ENCODE results near the gene TMTC2. TPM values are rescaled to one million over a fixed set of nuclear protein-coding genes. Genes with fewer than 3 reads are reported as not detected.

The TMTC2 gene
- total RNA-seq, 1 donor from 2014 or later = 25.5 TPM

DNA sequence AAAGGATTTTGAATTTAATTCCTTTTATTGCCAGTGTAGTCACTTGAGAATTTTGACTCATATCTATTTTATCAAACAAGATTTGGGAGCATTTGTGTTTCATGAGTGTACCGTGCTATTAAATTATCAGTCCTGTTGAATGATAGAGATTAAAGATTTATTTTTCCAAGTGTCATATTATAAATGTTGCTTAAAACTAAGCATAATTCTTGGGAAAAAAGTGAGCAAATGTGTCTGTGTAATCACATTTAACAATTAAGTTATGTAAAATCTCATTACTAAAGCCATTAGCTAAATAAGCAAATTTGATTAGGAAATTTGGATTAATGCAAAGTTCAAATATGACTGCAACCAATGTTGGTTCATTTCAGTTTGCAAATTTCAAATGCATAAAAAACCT is 266.7 kb downstream of the TMTC2 start:
- Histone ChIP-seq H3K4me1 (no peaks in the 10 kb centered on the region), H3K4me2 (no peak overlapping the region), H3K4me3 (no peak overlapping the region), H3K36me3 (no peaks in the 10 kb centered on the region), H3F3A (ENCODE audit: low read depth) (no peaks in the 10 kb centered on the region), H2AFZ (replicated peaks) (no peak overlapping the region), H3K27me3 (no peaks in the 10 kb centered on the region), H3K27ac (no peak overlapping the region), H3K9me3 (ENCODE audit: low read depth) (no peaks in the 10 kb centered on the region), H3K79me2 (ENCODE audit: low read depth) (no peaks in the 10 kb centered on the region), H4K20me1 (ENCODE audit: low read depth) (no peaks in the 10 kb centered on the region), H3K9ac (no peak overlapping the region)
- H3K9me3 Mint-ChIP-seq = no peaks in the 10 kb centered on the region
- TF ChIP-seq EZH2 (IDR thresholded peaks at IDR 0.05) = no peak
- TF ChIP-seq, protein P1, sequence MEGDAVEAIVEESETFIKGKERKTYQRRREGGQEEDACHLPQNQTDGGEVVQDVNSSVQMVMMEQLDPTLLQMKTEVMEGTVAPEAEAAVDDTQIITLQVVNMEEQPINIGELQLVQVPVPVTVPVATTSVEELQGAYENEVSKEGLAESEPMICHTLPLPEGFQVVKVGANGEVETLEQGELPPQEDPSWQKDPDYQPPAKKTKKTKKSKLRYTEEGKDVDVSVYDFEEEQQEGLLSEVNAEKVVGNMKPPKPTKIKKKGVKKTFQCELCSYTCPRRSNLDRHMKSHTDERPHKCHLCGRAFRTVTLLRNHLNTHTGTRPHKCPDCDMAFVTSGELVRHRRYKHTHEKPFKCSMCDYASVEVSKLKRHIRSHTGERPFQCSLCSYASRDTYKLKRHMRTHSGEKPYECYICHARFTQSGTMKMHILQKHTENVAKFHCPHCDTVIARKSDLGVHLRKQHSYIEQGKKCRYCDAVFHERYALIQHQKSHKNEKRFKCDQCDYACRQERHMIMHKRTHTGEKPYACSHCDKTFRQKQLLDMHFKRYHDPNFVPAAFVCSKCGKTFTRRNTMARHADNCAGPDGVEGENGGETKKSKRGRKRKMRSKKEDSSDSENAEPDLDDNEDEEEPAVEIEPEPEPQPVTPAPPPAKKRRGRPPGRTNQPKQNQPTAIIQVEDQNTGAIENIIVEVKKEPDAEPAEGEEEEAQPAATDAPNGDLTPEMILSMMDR (IDR thresholded peaks at IDR 0.05) = no peak
- no peak for TF ChIP-seq EZH2phosphoT487 (IDR thresholded peaks at IDR 0.05)
- H3K27ac Mint-ChIP-seq = no peak overlapping the region
- H3K4me3 Mint-ChIP-seq = no peak overlapping the region
- H3K4me1 Mint-ChIP-seq = peaks cover 3% of the 10 kb centered on the region
- H3K27me3 Mint-ChIP-seq (ENCODE audit: insufficient read depth, low read depth) = no peaks in the 10 kb centered on the region
- DNase-seq (ENCODE audit: low spot score) = no peak
- H3K36me3 Mint-ChIP-seq = peaks cover 3% of the 10 kb centered on the region

DNA sequence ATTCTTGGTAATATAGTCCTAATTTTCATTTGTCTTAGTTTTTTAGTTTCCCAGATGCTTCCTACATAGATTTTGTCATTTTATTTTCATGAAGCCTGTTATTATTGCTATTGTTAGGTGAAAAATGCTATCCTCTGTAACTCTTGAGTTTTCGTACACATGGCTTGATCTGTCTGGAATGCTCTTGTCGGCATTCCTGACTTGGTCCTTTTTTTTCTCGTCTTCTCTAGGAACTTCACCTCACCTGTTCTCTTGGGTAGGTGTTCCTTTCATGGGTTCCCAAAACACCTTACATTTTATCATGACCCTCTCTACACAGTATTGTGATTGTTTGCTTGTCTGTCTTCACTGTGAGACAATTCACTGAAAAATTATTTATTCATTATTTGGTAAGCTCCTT is 267.4 kb downstream of the TMTC2 start:
- Histone ChIP-seq H3K27me3 (no peaks in the 10 kb centered on the region), H3K9ac (no peak overlapping the region), H3K4me2 (no peak overlapping the region), H3K36me3 (no peaks in the 10 kb centered on the region), H3F3A (ENCODE audit: low read depth) (no peaks in the 10 kb centered on the region), H3K4me1 (no peaks in the 10 kb centered on the region), H3K79me2 (ENCODE audit: low read depth) (no peaks in the 10 kb centered on the region), H3K27ac (no peak overlapping the region), H4K20me1 (ENCODE audit: low read depth) (no peaks in the 10 kb centered on the region), H2AFZ (replicated peaks) (no peak overlapping the region), H3K4me3 (no peak overlapping the region), H3K9me3 (ENCODE audit: low read depth) (no peaks in the 10 kb centered on the region)
- Mint-ChIP-seq H3K4me3 (no peak overlapping the region), H3K27me3 (ENCODE audit: insufficient read depth, low read depth) (no peaks in the 10 kb centered on the region), H3K36me3 (peaks cover 3% of the 10 kb centered on the region), H3K9me3 (no peaks in the 10 kb centered on the region), H3K27ac (no peak overlapping the region), H3K4me1 (peaks cover 3% of the 10 kb centered on the region)
- TF ChIP-seq EZH2phosphoT487 (IDR thresholded peaks at IDR 0.05) = no peak
- no peak for TF ChIP-seq EZH2 (IDR thresholded peaks at IDR 0.05)
- TF ChIP-seq, protein P1 (IDR thresholded peaks at IDR 0.05) = no peak
- no peak for DNase-seq (ENCODE audit: low spot score)

DNA sequence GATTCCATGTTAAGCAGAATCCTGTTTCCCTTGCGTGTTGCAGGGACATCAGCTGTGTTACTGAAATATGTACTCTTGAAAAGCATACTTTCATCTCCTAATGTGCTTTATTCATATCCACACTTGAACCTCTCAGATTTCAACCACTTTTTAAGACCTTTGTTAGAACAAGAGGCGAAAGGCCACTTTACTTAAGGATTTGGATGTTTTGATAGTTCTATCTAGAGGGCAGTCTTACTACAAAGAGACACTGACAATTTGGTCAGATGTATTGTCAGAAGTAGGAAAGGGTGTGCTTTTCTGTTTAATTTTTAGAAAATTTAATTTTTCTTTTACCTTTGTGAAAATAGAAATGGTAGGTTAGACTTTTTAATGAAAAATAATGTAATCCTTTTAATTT is 267.9 kb downstream of the TMTC2 start:
- no peak overlapping the region for H3K4me3 Mint-ChIP-seq
- H3K27me3 ChIP-seq = no peaks in the 10 kb centered on the region
- H3K4me2 ChIP-seq = no peak overlapping the region
- no peak overlapping the region for H2AFZ ChIP-seq (replicated peaks)
- peaks cover 3% of the 10 kb centered on the region for H3K4me1 Mint-ChIP-seq
- peaks cover under 1% of the 10 kb centered on the region for H3K9me3 Mint-ChIP-seq
- no peaks in the 10 kb centered on the region for H3K4me1 ChIP-seq
- DNase-seq (ENCODE audit: low spot score) = no peak
- no peaks in the 10 kb centered on the region for H4K20me1 ChIP-seq (ENCODE audit: low read depth)
- no peak overlapping the region for H3K9ac ChIP-seq
- no peaks in the 10 kb centered on the region for H3F3A ChIP-seq (ENCODE audit: low read depth)
- H3K9me3 ChIP-seq (ENCODE audit: low read depth) = no peaks in the 10 kb centered on the region
- H3K4me3 ChIP-seq = no peak overlapping the region
- no peak for TF ChIP-seq EZH2phosphoT487 (IDR thresholded peaks at IDR 0.05)
- no peak for TF ChIP-seq EZH2 (IDR thresholded peaks at IDR 0.05)
- TF ChIP-seq, protein P1 (IDR thresholded peaks at IDR 0.05) = no peak
- H3K27ac Mint-ChIP-seq = no peak overlapping the region
- no peaks in the 10 kb centered on the region for H3K27me3 Mint-ChIP-seq (ENCODE audit: insufficient read depth, low read depth)
- H3K79me2 ChIP-seq (ENCODE audit: low read depth) = no peaks in the 10 kb centered on the region
- no peaks in the 10 kb centered on the region for H3K36me3 ChIP-seq
- peaks cover 3% of the 10 kb centered on the region for H3K36me3 Mint-ChIP-seq
- H3K27ac ChIP-seq = no peak overlapping the region
